ENCODE data around the gene RTRAF.

DNA sequence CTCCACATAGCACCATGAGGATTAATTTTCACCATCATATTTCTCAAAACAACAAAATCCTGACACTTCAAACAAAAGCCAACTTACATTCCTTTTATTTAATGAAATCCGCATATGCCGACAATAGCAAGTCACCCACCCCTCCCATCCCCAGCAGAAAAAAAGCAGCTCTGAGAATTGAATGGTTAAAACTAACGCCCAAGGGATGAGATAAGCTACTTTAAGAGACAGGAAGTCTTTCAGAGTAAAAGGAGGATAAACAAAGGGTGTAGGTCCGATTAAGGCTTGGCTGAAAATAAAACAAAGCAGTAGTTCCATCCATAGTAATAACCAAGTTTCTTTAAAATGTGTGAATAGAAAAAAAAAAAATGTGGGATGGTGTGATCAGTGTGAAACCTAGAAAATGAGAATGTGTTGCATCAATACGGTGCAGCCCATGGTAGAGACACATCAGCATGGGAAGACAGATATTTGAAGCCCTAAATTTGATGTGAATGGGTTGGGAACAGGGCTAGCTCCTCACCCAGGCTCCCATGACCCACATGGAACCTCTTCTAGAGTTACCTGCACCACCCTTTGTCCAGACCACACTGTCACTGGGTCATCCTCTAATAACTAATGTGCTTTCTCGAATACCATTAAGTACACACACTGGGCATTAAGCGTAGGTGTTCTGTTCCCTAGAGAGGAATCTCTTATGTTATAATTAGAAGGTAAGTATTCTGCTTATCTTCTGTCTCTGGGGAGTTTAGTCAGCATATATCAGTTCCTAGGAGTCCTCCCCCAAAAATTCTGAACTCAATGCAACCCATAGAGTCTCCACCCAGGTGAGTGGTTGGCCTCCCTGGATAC is 31.7 kb downstream of the RTRAF start:
- TF ChIP-seq, protein P1, sequence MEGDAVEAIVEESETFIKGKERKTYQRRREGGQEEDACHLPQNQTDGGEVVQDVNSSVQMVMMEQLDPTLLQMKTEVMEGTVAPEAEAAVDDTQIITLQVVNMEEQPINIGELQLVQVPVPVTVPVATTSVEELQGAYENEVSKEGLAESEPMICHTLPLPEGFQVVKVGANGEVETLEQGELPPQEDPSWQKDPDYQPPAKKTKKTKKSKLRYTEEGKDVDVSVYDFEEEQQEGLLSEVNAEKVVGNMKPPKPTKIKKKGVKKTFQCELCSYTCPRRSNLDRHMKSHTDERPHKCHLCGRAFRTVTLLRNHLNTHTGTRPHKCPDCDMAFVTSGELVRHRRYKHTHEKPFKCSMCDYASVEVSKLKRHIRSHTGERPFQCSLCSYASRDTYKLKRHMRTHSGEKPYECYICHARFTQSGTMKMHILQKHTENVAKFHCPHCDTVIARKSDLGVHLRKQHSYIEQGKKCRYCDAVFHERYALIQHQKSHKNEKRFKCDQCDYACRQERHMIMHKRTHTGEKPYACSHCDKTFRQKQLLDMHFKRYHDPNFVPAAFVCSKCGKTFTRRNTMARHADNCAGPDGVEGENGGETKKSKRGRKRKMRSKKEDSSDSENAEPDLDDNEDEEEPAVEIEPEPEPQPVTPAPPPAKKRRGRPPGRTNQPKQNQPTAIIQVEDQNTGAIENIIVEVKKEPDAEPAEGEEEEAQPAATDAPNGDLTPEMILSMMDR (IDR thresholded peaks at IDR 0.05; ENCODE audit: low read depth, low read length), result no peak
- no peak for TF ChIP-seq POLR2A (IDR thresholded peaks at IDR 0.05; ENCODE audit: extremely low read depth, insufficient read length)
- TF ChIP-seq, protein P2, sequence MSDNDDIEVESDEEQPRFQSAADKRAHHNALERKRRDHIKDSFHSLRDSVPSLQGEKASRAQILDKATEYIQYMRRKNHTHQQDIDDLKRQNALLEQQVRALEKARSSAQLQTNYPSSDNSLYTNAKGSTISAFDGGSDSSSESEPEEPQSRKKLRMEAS (IDR thresholded peaks at IDR 0.05; ENCODE audit: low read depth, low read length), result no peak
